Stimulated activated naive B cell treated with anti-CD40 and anti-IgM and Interleukin-4, amounts not matched to agents 10 μg/mL and 1 μg/mL and 100 μg/mL, for 72 hours (primary cell): Measurements from ENCODE around the gene IL1R1.

Source experiments
- ATAC-seq, 2 donors: fragments of 150-1000 bp; cut with Tn5 transposase; replicated peaks; 2 replicates each; pipeline ENCODE4 v1.10.0; 2021; ENCODE audit warnings: moderate library complexity in 1 of 2
- DNase-seq: peaks from one replicate; pipeline ENCODE4 v3.0.0; 2021
- H3K27ac Mint-ChIP-seq: one replicate; pipeline ENCODE4 v1.8.0; 2022; ENCODE audit warnings: mild to moderate bottlenecking, mixed read lengths
- H3K27me3 Mint-ChIP-seq, 2 donors: one replicate each; pipeline ENCODE4 v1.8.0; 2022; ENCODE audit warnings: mixed read lengths in 2 of 2
- H3K36me3 Mint-ChIP-seq, 2 donors: one replicate each; pipeline ENCODE4 v1.8.0; 2022; ENCODE audit warnings: mixed read lengths in 2 of 2, mild to moderate bottlenecking in 1 of 2
- H3K4me1 Mint-ChIP-seq, 2 donors: one replicate each; pipeline ENCODE4 v1.8.0; 2022; ENCODE audit warnings: mixed read lengths in 2 of 2, mild to moderate bottlenecking in 1 of 2
- H3K4me3 Mint-ChIP-seq, 2 donors: one replicate each; pipeline ENCODE4 v1.8.0; 2022; ENCODE audit warnings: mild to moderate bottlenecking in 2 of 2, mixed read lengths in 2 of 2, moderate library complexity in 1 of 2
- H3K9me3 Mint-ChIP-seq, 2 donors: one replicate each; pipeline ENCODE4 v1.8.0; 2022; ENCODE audit warnings: mixed read lengths in 2 of 2, mild to moderate bottlenecking in 1 of 2

Gene IL1R1

GRCh38 chr2:102138331-102138730, 4.2 kb upstream of the IL1R1 start:
- H3K4me1 Mint-ChIP-seq, result peaks cover 10 to 15% of the 10 kb centered on the region in 2 donors
- ATAC-seq, result no peak
- peaks cover 7 to 9% of the 10 kb centered on the region in 2 donors for H3K9me3 Mint-ChIP-seq
- peaks cover 37 to 39% of the 10 kb centered on the region in 2 donors for H3K27me3 Mint-ChIP-seq
- peaks cover 4 to 5% of the 10 kb centered on the region in 2 donors for H3K36me3 Mint-ChIP-seq
- H3K27ac Mint-ChIP-seq, result no peak overlapping the region
- no peak for DNase-seq
- no peak overlapping the region for H3K4me3 Mint-ChIP-seq

GRCh38 chr2:102139851-102140250, 2.7 kb upstream of the IL1R1 start:
- Mint-ChIP-seq H3K36me3 (peaks cover 6 to 7% of the 10 kb centered on the region in 2 donors), H3K4me1 (peaks cover 10 to 15% of the 10 kb centered on the region in 2 donors), H3K27ac (no peak overlapping the region)

GRCh38 chr2:102140377-102140776, 2.2 kb upstream of the IL1R1 start:
- H3K9me3 Mint-ChIP-seq, result peaks cover 13 to 17% of the 10 kb centered on the region in 2 donors
- ATAC-seq, result no peak
- H3K36me3 Mint-ChIP-seq, result peaks cover 11 to 12% of the 10 kb centered on the region in 2 donors
- H3K27ac Mint-ChIP-seq, result no peak overlapping the region
- peaks cover 52 to 58% of the 10 kb centered on the region in 2 donors for H3K27me3 Mint-ChIP-seq
- no peak overlapping the region for H3K4me3 Mint-ChIP-seq
- peaks cover 10 to 15% of the 10 kb centered on the region in 2 donors for H3K4me1 Mint-ChIP-seq
- DNase-seq, result no peak

More at GRCh38 chr2:102139851-102140250, 2.7 kb upstream of the IL1R1 start:
- H3K4me3 Mint-ChIP-seq, result no peak overlapping the region
- H3K9me3 Mint-ChIP-seq, result peaks cover 9 to 12% of the 10 kb centered on the region in 2 donors
- ATAC-seq (no peak), DNase-seq (no peak)
- H3K27me3 Mint-ChIP-seq, result peaks cover 47 to 53% of the 10 kb centered on the region in 2 donors

GRCh38 chr2:102141011-102141943, 1.3 kb upstream of the IL1R1 start:
- Mint-ChIP-seq H3K4me1 (peaks cover 10 to 15% of the 10 kb centered on the region in 2 donors), H3K27me3 (peaks cover 57 to 63% of the 10 kb centered on the region in 2 donors), H3K36me3 (peaks cover 13 to 14% of the 10 kb centered on the region in 2 donors), H3K27ac (no peak overlapping the region), H3K4me3 (no peak overlapping the region), H3K9me3 (peaks cover 17 to 22% of the 10 kb centered on the region in 2 donors)
- no peak for DNase-seq
- ATAC-seq, result no peak

- H3K36me3 Mint-ChIP-seq, result peaks cover 14 to 18% of the 10 kb centered on the region in 2 donors
- H3K9me3 Mint-ChIP-seq, result peaks cover 26 to 35% of the 10 kb centered on the region in 2 donors
- DNase-seq, result no peak
- peak overlapping the region; percentile 18 to 53 for H3K4me3 Mint-ChIP-seq
- peaks cover 62 to 70% of the 10 kb centered on the region in 2 donors for H3K27me3 Mint-ChIP-seq
- H3K27ac Mint-ChIP-seq, result no peak overlapping the region
- ATAC-seq, result peak; percentile 34 to 41
- peaks cover 6 to 9% of the 10 kb centered on the region in 2 donors for H3K4me1 Mint-ChIP-seq
These were observed 393 bp downstream of the IL1R1 start for GRCh38 chr2:102142829-102143449.

- Mint-ChIP-seq H3K4me3 (no peak overlapping the region), H3K27ac (no peak overlapping the region), H3K9me3 (peaks cover 31 to 35% of the 10 kb centered on the region in 2 donors), H3K4me1 (peaks cover 4 to 10% of the 10 kb centered on the region in 2 donors), H3K27me3 (peaks cover 62 to 70% of the 10 kb centered on the region in 2 donors), H3K36me3 (peaks cover 14 to 18% of the 10 kb centered on the region in 2 donors)
- DNase-seq, result no peak
- no peak for ATAC-seq
These were observed 972 bp downstream of the IL1R1 start for GRCh38 chr2:102143450-102143985.

GRCh38 chr2:102144128-102144527, 1.6 kb downstream of the IL1R1 start:
- peaks cover 62 to 70% of the 10 kb centered on the region in 2 donors for H3K27me3 Mint-ChIP-seq
- DNase-seq (no peak), ATAC-seq (no peak)
- peaks cover 37 to 41% of the 10 kb centered on the region in 2 donors for H3K9me3 Mint-ChIP-seq
- H3K4me3 Mint-ChIP-seq, result no peak overlapping the region
- peaks cover 14 to 18% of the 10 kb centered on the region in 2 donors for H3K36me3 Mint-ChIP-seq
- no peak overlapping the region for H3K27ac Mint-ChIP-seq
- H3K4me1 Mint-ChIP-seq, result peaks cover 4 to 9% of the 10 kb centered on the region in 2 donors

- H3K9me3 Mint-ChIP-seq, result peaks cover 38 to 40% of the 10 kb centered on the region in 2 donors
- DNase-seq (no peak), ATAC-seq (no peak)
- H3K27me3 Mint-ChIP-seq, result peaks cover 55 to 63% of the 10 kb centered on the region in 2 donors
- H3K36me3 Mint-ChIP-seq, result peaks cover 14 to 18% of the 10 kb centered on the region in 2 donors
- no peak overlapping the region for H3K27ac Mint-ChIP-seq
- H3K4me1 Mint-ChIP-seq, result peaks cover 4 to 9% of the 10 kb centered on the region in 2 donors
- H3K4me3 Mint-ChIP-seq, result no peak overlapping the region
These were observed 2.6 kb downstream of the IL1R1 start for GRCh38 chr2:102145107-102145506.

- Mint-ChIP-seq H3K36me3 (peaks cover 12 to 18% of the 10 kb centered on the region in 2 donors), H3K27me3 (peaks cover 48 to 55% of the 10 kb centered on the region in 2 donors), H3K4me1 (peaks cover 4 to 9% of the 10 kb centered on the region in 2 donors), H3K4me3 (no peak overlapping the region), H3K9me3 (peaks cover 38% of the 10 kb centered on the region in 2 donors), H3K27ac (no peak overlapping the region)
- DNase-seq (no peak), ATAC-seq (no peak)
These were observed 3.4 kb downstream of the IL1R1 start for GRCh38 chr2:102145934-102146333.

- peaks cover 10 to 16% of the 10 kb centered on the region in 2 donors for H3K36me3 Mint-ChIP-seq
- no peak overlapping the region for H3K4me3 Mint-ChIP-seq
- ATAC-seq (peak; percentile 53 to 58), DNase-seq (no peak)
- no peak overlapping the region for H3K27ac Mint-ChIP-seq
- H3K9me3 Mint-ChIP-seq, result peaks cover 37 to 38% of the 10 kb centered on the region in 2 donors
- peaks cover 1 to 6% of the 10 kb centered on the region in 2 donors for H3K4me1 Mint-ChIP-seq
- H3K27me3 Mint-ChIP-seq, result peaks cover 43 to 45% of the 10 kb centered on the region in 2 donors
These were observed 5.4 kb downstream of the IL1R1 start for GRCh38 chr2:102147935-102148334.

GRCh38 chr2:102149243-102149642, 6.7 kb downstream of the IL1R1 start:
- Mint-ChIP-seq H3K4me1 (peaks cover 0 to 4% of the 10 kb centered on the region in 2 donors), H3K27ac (no peak overlapping the region), H3K27me3 (peaks cover 35% of the 10 kb centered on the region in 2 donors), H3K9me3 (peaks cover 38 to 39% of the 10 kb centered on the region in 2 donors), H3K36me3 (peaks cover 8 to 13% of the 10 kb centered on the region in 2 donors), H3K4me3 (no peak overlapping the region)
- ATAC-seq, result no peak
- no peak for DNase-seq

GRCh38 chr2:102149644-102150455, 7.3 kb downstream of the IL1R1 start:
- no peak for ATAC-seq
- Mint-ChIP-seq H3K36me3 (peaks cover 6 to 11% of the 10 kb centered on the region in 2 donors), H3K9me3 (peaks cover 36 to 37% of the 10 kb centered on the region in 2 donors), H3K4me3 (no peak overlapping the region), H3K27me3 (peaks cover 32 to 35% of the 10 kb centered on the region in 2 donors), H3K27ac (no peak overlapping the region), H3K4me1 (peaks cover 0 to 4% of the 10 kb centered on the region in 2 donors)
- no peak for DNase-seq

GRCh38 chr2:102154364-102154763, 11.8 kb downstream of the IL1R1 start:
- no peak overlapping the region for H3K27ac Mint-ChIP-seq
- H3K36me3 Mint-ChIP-seq, result no peaks in the 10 kb centered on the region
- H3K27me3 Mint-ChIP-seq, result peaks cover 8 to 22% of the 10 kb centered on the region in 2 donors
- no peak overlapping the region for H3K4me3 Mint-ChIP-seq
- peaks cover 6 to 10% of the 10 kb centered on the region in 2 donors for H3K9me3 Mint-ChIP-seq
- DNase-seq (no peak), ATAC-seq (no peak)
- no peaks in the 10 kb centered on the region for H3K4me1 Mint-ChIP-seq
